Neural progenitor cell (in vitro differentiated cells): Measurements from ENCODE around the gene MELTF. TPM values are rescaled to one million over a fixed set of nuclear protein-coding genes. Genes with fewer than 3 reads are reported as not detected.

Experiments used
- DNase-seq: peaks from one replicate; pipeline ENCODE4 v3.0.0-alpha.2; 2016; ENCODE audit warnings: low spot score
- H2AFZ ChIP-seq: fragments of 200-600 bp; sonication (generic); replicated peaks from 2 replicates; pipeline ENCODE4 v1.6.1; 2016; ENCODE audit warnings: antibody characterized with exemption
- H3F3A ChIP-seq: fragments of 200-600 bp; sonication (generic); 2 replicates; pipeline ENCODE4 v1.6.1; 2016; ENCODE audit warnings: antibody characterized with exemption, low read depth
- H3K27ac ChIP-seq: fragments of 200-600 bp; sonication (generic); 2 replicates; pipeline ENCODE4 v1.5.1; 2016; ENCODE audit warnings: mild to moderate bottlenecking
- H3K27me3 ChIP-seq: fragments of 200-600 bp; sonication (generic); 2 replicates; pipeline ENCODE4 v1.6.1; 2016; ENCODE audit warnings: mild to moderate bottlenecking, moderate library complexity
- H3K36me3 ChIP-seq: fragments of 200-600 bp; sonication (generic); 2 replicates; pipeline ENCODE4 v1.5.1; 2016
- H3K4me1 ChIP-seq: fragments of 200-600 bp; sonication (generic); 2 replicates; pipeline ENCODE4 v1.6.1; 2016; ENCODE audit warnings: mixed run types
- H3K4me2 ChIP-seq: fragments of 200-600 bp; sonication (generic); 2 replicates; pipeline ENCODE4 v1.6.1; 2016
- H3K4me3 ChIP-seq: fragments of 200-600 bp; sonication (generic); 2 replicates; pipeline ENCODE4 v1.5.1; 2016
- H3K79me2 ChIP-seq: fragments of 200-600 bp; sonication (generic); 2 replicates; pipeline ENCODE4 v1.6.1; 2016; ENCODE audit warnings: low read depth
- H3K9ac ChIP-seq: fragments of 200-600 bp; sonication (generic); 2 replicates; pipeline ENCODE4 v1.6.1; 2016
- H3K9me3 ChIP-seq: fragments of 200-600 bp; sonication (generic); 2 replicates; pipeline ENCODE4 v1.5.1; 2016; ENCODE audit warnings: low read depth
- H4K20me1 ChIP-seq: fragments of 200-600 bp; sonication (generic); 2 replicates; pipeline ENCODE4 v1.6.1; 2016; ENCODE audit warnings: low read depth
- H3K27ac Mint-ChIP-seq: 3 replicates; pipeline ENCODE4 v1.8.0; 2021; ENCODE audit warnings: mixed read lengths
- H3K27me3 Mint-ChIP-seq: 2 replicates; pipeline ENCODE4 v1.8.0; 2022; ENCODE audit warnings: low read depth, mild to moderate bottlenecking, inconsistent platforms, moderate library complexity, mixed read lengths; ENCODE audit not compliant: insufficient read depth
- H3K36me3 Mint-ChIP-seq: 3 replicates; pipeline ENCODE4 v1.8.0; 2021; ENCODE audit warnings: mixed read lengths
- H3K4me1 Mint-ChIP-seq: 3 replicates; pipeline ENCODE4 v1.8.0; 2021; ENCODE audit warnings: mixed read lengths
- H3K4me3 Mint-ChIP-seq: 3 replicates; pipeline ENCODE4 v1.8.0; 2021; ENCODE audit warnings: mild to moderate bottlenecking, moderate library complexity, mixed read lengths
- H3K9me3 Mint-ChIP-seq: 3 replicates; pipeline ENCODE4 v1.8.0; 2020; ENCODE audit warnings: mixed read lengths
- EZH2 ChIP-seq: fragments of 200-600 bp; sonication (generic); IDR thresholded peaks from 2 replicates; pipeline ENCODE4 v1.6.1; 2017; ENCODE audit warnings: antibody characterized with exemption, mild to moderate bottlenecking, moderate library complexity
- EZH2phosphoT487 ChIP-seq: fragments of 200-600 bp; sonication (generic); IDR thresholded peaks from 2 replicates; pipeline ENCODE4 v1.6.1; 2017; ENCODE audit warnings: antibody characterized with exemption
- total RNA-seq: library from RNA; depleted of rRNA; stranded (reverse); fragments of >200 nt; gene quantifications from 2 replicates; pipeline ENCODE4 v1.2.3, GENCODE V29; 2015; ENCODE audit warnings: low replicate concordance
- TF ChIP-seq, protein P1 (sequence below): fragments of 200-600 bp; sonication (generic); IDR thresholded peaks from 2 replicates; pipeline ENCODE4 v1.5.1; 2017; ENCODE audit warnings: antibody characterized with exemption, mild to moderate bottlenecking

The MELTF gene
- total RNA-seq, 1 donor from 2014 or later, result 0.28 TPM

DNA sequence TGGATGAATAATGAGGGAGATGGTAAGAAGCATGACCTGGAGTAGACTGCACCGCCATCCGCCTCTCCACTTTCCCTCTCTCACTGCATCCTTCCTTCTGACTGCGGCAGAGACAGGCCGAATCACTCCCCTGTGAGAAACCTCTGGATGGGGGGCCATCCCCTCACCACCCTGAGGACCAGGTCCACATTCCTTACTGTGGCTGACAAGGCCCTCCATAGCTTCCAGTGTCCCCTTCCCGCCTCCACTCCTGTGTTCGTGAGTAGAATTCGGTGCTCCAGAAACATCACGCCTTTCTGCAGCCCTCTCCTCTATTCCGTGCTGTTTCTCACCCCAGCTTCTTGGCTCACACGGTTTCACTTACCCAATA, 63.8 kb downstream of the MELTF start:
- Mint-ChIP-seq H3K27ac (no peak overlapping the region), H3K4me1 (peaks cover 18% of the 10 kb centered on the region), H3K4me3 (no peak overlapping the region), H3K27me3 (peaks cover 50% of the 10 kb centered on the region), H3K9me3 (peaks cover 10% of the 10 kb centered on the region), H3K36me3 (peaks cover 4% of the 10 kb centered on the region)
- TF ChIP-seq EZH2 (no peak), EZH2phosphoT487 (no peak)
- TF ChIP-seq, protein P1, sequence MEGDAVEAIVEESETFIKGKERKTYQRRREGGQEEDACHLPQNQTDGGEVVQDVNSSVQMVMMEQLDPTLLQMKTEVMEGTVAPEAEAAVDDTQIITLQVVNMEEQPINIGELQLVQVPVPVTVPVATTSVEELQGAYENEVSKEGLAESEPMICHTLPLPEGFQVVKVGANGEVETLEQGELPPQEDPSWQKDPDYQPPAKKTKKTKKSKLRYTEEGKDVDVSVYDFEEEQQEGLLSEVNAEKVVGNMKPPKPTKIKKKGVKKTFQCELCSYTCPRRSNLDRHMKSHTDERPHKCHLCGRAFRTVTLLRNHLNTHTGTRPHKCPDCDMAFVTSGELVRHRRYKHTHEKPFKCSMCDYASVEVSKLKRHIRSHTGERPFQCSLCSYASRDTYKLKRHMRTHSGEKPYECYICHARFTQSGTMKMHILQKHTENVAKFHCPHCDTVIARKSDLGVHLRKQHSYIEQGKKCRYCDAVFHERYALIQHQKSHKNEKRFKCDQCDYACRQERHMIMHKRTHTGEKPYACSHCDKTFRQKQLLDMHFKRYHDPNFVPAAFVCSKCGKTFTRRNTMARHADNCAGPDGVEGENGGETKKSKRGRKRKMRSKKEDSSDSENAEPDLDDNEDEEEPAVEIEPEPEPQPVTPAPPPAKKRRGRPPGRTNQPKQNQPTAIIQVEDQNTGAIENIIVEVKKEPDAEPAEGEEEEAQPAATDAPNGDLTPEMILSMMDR, result no peak
- Histone ChIP-seq H3F3A (no peaks in the 10 kb centered on the region), H2AFZ (no peak overlapping the region), H3K4me1 (no peaks in the 10 kb centered on the region), H3K4me3 (no peak overlapping the region), H3K36me3 (no peaks in the 10 kb centered on the region), H3K9me3 (no peaks in the 10 kb centered on the region), H3K27me3 (peaks cover 100% of the 10 kb centered on the region), H3K4me2 (no peak overlapping the region), H4K20me1 (no peaks in the 10 kb centered on the region), H3K27ac (no peak overlapping the region), H3K79me2 (no peaks in the 10 kb centered on the region), H3K9ac (no peak overlapping the region)
- DNase-seq, result no peak

DNA sequence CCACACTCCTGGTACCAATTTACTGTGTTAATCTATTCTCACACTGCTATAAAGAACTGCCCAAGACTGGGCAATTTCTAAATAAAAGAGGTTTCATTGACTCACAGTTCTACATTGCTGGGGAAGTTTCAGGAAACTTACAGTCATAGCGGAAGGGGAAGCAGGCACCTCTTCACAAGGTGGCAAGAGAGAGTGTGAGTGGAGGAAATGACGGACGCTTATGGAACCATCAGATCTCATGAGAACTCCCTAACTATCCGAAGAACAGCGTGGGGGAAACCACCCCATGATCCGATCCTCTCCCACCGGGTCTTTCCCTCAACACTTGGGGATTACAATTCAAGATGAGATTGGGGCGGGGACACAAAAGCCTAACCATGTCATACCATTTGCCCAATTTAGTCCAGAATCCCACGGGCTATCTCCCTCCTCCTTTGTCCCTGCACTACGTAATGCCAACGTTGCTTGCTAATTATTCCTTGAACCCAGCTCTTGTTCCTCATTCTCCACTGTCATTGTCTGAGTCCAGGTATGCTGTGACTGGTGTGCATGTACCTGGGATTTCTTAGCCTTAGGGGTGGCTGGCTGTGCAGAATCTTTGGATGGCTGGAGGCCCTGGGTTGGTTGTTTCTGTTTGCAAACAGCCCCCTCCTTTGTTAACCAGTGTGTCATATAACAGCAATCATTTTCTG, 64.4 kb downstream of the MELTF start:
- H3K27me3 Mint-ChIP-seq, result peaks cover 49% of the 10 kb centered on the region
- Histone ChIP-seq H2AFZ (no peak overlapping the region), H3K9me3 (no peaks in the 10 kb centered on the region), H3K4me1 (no peaks in the 10 kb centered on the region), H3K27ac (no peak overlapping the region), H3K4me2 (no peak overlapping the region), H3K36me3 (no peaks in the 10 kb centered on the region), H3K79me2 (no peaks in the 10 kb centered on the region), H3K27me3 (peaks cover 100% of the 10 kb centered on the region), H4K20me1 (no peaks in the 10 kb centered on the region), H3F3A (no peaks in the 10 kb centered on the region), H3K9ac (no peak overlapping the region), H3K4me3 (no peak overlapping the region)
- H3K36me3 Mint-ChIP-seq, result peaks cover 3% of the 10 kb centered on the region
- TF ChIP-seq EZH2phosphoT487 (no peak), EZH2 (no peak)
- TF ChIP-seq, protein P1, result no peak
- H3K4me1 Mint-ChIP-seq, result peaks cover 14% of the 10 kb centered on the region
- H3K9me3 Mint-ChIP-seq, result peaks cover 6% of the 10 kb centered on the region
- no peak for DNase-seq
- no peak overlapping the region for H3K27ac Mint-ChIP-seq
- no peak overlapping the region for H3K4me3 Mint-ChIP-seq

DNA sequence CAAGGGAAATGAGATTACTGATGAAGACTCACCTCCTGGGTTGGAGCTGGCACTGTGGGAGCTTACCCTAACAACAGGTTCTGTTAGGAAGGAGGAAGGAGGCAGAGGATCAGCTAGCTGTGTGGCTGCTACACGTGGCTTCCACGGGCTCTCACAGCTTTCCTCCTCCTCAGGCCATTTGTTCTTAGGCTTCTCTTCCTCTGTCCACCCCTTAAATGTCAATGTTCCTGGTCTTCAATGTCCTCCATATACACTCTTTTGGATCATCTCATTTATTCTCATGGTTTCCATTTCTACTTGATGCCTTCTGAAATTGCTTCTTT, 66.0 kb downstream of the MELTF start:
- Histone ChIP-seq H4K20me1 (no peaks in the 10 kb centered on the region), H2AFZ (no peak overlapping the region), H3K79me2 (no peaks in the 10 kb centered on the region), H3K9ac (no peak overlapping the region), H3K9me3 (no peaks in the 10 kb centered on the region), H3K27ac (no peak overlapping the region), H3F3A (no peaks in the 10 kb centered on the region), H3K27me3 (peaks cover 95% of the 10 kb centered on the region), H3K36me3 (no peaks in the 10 kb centered on the region), H3K4me3 (no peak overlapping the region), H3K4me2 (no peak overlapping the region), H3K4me1 (no peaks in the 10 kb centered on the region)
- TF ChIP-seq EZH2, result no peak
- no peak for TF ChIP-seq EZH2phosphoT487
- TF ChIP-seq, protein P1, result no peak
- no peak overlapping the region for H3K4me3 Mint-ChIP-seq
- no peak for DNase-seq
- H3K4me1 Mint-ChIP-seq, result peaks cover 12% of the 10 kb centered on the region
- H3K27me3 Mint-ChIP-seq, result peaks cover 42% of the 10 kb centered on the region
- no peak overlapping the region for H3K27ac Mint-ChIP-seq
- peaks cover 4% of the 10 kb centered on the region for H3K9me3 Mint-ChIP-seq
- peaks cover 3% of the 10 kb centered on the region for H3K36me3 Mint-ChIP-seq
